ENCODE measurements around the gene OR51L1.
"Not testable (repeated sequence)": the region's sequence is repeated elsewhere in the genome, so short reads cannot be mapped to it uniquely, and the experiment has no call there.

OR51L1 gene

GRCh38 chr11:4994551-4994950 is at the start of gene OR51L1:
TSS of gene OR51L1 (plus strand) at chr11:4994851. CDS start at chr11:4998983, 4,132 bp downstream.
- no peak for DNase-seq

GRCh38 chr11:4947505-4947904 is 47.1 kb upstream of the OR51L1 start, which contains the start of gene OR51A4:
TSS of gene OR51A4 (minus strand) at chr11:4947605. CDS start at chr11:4947100, 505 bp downstream.
- no peak for DNase-seq

- DNase-seq = not testable (repeated sequence)
Observed at GRCh38 chr11:4955613-4956012, 39.0 kb upstream of the OR51L1 start, which contains the start of gene OR51A2. TSS of gene OR51A2 (minus strand) at chr11:4955713. CDS start at chr11:4955713, 0 bp downstream.

GRCh38 chr11:4957396-4957795 is 37.3 kb upstream of the OR51L1 start:
- no peak for DNase-seq

GRCh38 chr11:4960877-4961276 is 33.8 kb upstream of the OR51L1 start:
- DNase-seq = no peak

- no peak for DNase-seq
Observed at GRCh38 chr11:4962816-4963215, 31.8 kb upstream of the OR51L1 start.

GRCh38 chr11:4975436-4975835 is 19.2 kb upstream of the OR51L1 start:
- no peak for DNase-seq

GRCh38 chr11:4979036-4979435 is 15.6 kb upstream of the OR51L1 start:
- no peak for DNase-seq

- DNase-seq = no peak
Observed at GRCh38 chr11:4982678-4983077, 12.0 kb upstream of the OR51L1 start.

GRCh38 chr11:4983841-4984240 is 10.8 kb upstream of the OR51L1 start:
- no peak for DNase-seq

- DNase-seq = no peak
Observed at GRCh38 chr11:4991060-4991459, 3.6 kb upstream of the OR51L1 start.

GRCh38 chr11:5004424-5005274 is 10.0 kb downstream of the OR51L1 start:
- peak; percentile 60 for DNase-seq

GRCh38 chr11:5007561-5007960 is 12.9 kb downstream of the OR51L1 start:
- DNase-seq = no peak

GRCh38 chr11:5011254-5011653 is 16.6 kb downstream of the OR51L1 start:
- DNase-seq = no peak

- DNase-seq = no peak
Observed at GRCh38 chr11:5013012-5013411, 18.4 kb downstream of the OR51L1 start.

GRCh38 chr11:5021996-5022395 is 27.3 kb downstream of the OR51L1 start:
- no peak for DNase-seq

- DNase-seq = no peak
Observed at GRCh38 chr11:5036669-5037068, 42.0 kb downstream of the OR51L1 start.

- no peak for DNase-seq
Observed at GRCh38 chr11:5037926-5038325, 43.3 kb downstream of the OR51L1 start.

- no peak for DNase-seq
Observed at GRCh38 chr11:5038341-5038740, 43.7 kb downstream of the OR51L1 start.

GRCh38 chr11:5040876-5041275 is 46.2 kb downstream of the OR51L1 start:
- no peak for DNase-seq

- no peak for DNase-seq
Observed at GRCh38 chr11:5042091-5042490, 47.4 kb downstream of the OR51L1 start.

GRCh38 chr11:5043380-5043779 is 48.7 kb downstream of the OR51L1 start:
- no peak for DNase-seq

- DNase-seq = no peak
Observed at GRCh38 chr11:5046226-5046625, 51.6 kb downstream of the OR51L1 start, which contains the start of gene OR52J3. TSS of gene OR52J3 (plus strand) at chr11:5046526. CDS start at chr11:5046526, 0 bp downstream.

- peak; percentile 26 for DNase-seq
Observed at GRCh38 chr11:5046754-5047330, 52.2 kb downstream of the OR51L1 start.
